Measurements from ENCODE around the gene MMUT. TPM values are rescaled to one million over a fixed set of nuclear protein-coding genes. Genes with fewer than 3 reads are reported as not detected.

MMUT gene
- total RNA-seq, 1 experiment from 2014 or later: 14.8 TPM

Other genes starting within 250 kb of the MMUT start
- gene CENPQ, start 117 bp upstream of the MMUT start, total RNA-seq (2014; rRNA removed; shearing (Covaris generic); ENCODE audit: low replicate concordance): 9.3 and 21.6 TPM in 2 replicates
- not detected in 2 replicates for gene GLYATL3, start 36.7 kb upstream of the MMUT start, total RNA-seq (2014; rRNA removed; shearing (Covaris generic); ENCODE audit: low replicate concordance)
- gene C6orf141, start 87.4 kb upstream of the MMUT start, total RNA-seq (2014; rRNA removed; shearing (Covaris generic); ENCODE audit: low replicate concordance): not detected in 2 replicates
- gene RHAG, start 173.6 kb upstream of the MMUT start, total RNA-seq (2014; rRNA removed; shearing (Covaris generic); ENCODE audit: low replicate concordance): not detected in 2 replicates